Measurements from ENCODE around the gene GMPR2. TPM values are rescaled to one million over a fixed set of nuclear protein-coding genes. Genes with fewer than 3 reads are reported as not detected.
A peak's percentile ranks its signal among the peaks of the same experiment; 100 is the strongest.

Gene GMPR2
- total and polyA plus RNA-seq, 2 of the 13 experiments (the other 11 are each of a cell fraction or from before 2014, with no cell fraction given): 210 to 273 TPM

DNA sequence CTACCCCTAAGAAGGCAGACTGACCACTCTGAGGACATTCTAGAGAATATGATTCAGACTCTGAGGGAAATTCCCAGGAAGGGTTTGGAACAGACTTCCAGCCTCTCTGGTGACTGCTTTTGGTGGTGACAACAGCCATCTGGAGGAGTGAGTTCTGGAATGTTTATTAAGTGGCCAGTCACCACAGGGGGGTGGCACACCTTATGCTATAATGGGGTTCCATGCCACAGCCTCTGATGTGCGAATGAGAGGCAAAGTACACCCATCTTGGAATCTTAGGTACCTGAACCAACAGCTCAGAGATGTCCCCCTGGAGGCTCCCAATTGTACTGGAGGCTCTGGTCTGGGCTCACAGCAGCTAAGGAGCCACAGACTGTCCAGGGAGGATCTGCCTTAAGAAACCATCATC is 19.2 kb downstream of the GMPR2 start (continued):
- TF ChIP-seq, protein P1, sequence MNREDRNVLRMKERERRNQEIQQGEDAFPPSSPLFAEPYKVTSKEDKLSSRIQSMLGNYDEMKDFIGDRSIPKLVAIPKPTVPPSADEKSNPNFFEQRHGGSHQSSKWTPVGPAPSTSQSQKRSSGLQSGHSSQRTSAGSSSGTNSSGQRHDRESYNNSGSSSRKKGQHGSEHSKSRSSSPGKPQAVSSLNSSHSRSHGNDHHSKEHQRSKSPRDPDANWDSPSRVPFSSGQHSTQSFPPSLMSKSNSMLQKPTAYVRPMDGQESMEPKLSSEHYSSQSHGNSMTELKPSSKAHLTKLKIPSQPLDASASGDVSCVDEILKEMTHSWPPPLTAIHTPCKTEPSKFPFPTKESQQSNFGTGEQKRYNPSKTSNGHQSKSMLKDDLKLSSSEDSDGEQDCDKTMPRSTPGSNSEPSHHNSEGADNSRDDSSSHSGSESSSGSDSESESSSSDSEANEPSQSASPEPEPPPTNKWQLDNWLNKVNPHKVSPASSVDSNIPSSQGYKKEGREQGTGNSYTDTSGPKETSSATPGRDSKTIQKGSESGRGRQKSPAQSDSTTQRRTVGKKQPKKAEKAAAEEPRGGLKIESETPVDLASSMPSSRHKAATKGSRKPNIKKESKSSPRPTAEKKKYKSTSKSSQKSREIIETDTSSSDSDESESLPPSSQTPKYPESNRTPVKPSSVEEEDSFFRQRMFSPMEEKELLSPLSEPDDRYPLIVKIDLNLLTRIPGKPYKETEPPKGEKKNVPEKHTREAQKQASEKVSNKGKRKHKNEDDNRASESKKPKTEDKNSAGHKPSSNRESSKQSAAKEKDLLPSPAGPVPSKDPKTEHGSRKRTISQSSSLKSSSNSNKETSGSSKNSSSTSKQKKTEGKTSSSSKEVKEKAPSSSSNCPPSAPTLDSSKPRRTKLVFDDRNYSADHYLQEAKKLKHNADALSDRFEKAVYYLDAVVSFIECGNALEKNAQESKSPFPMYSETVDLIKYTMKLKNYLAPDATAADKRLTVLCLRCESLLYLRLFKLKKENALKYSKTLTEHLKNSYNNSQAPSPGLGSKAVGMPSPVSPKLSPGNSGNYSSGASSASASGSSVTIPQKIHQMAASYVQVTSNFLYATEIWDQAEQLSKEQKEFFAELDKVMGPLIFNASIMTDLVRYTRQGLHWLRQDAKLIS (CRISPR knock-in tag; IDR thresholded peaks at IDR 0.05): 0 out of 2 replicates have a peak, but pooled peaks have one; percentile 25
- TF ChIP-seq, protein P2, sequence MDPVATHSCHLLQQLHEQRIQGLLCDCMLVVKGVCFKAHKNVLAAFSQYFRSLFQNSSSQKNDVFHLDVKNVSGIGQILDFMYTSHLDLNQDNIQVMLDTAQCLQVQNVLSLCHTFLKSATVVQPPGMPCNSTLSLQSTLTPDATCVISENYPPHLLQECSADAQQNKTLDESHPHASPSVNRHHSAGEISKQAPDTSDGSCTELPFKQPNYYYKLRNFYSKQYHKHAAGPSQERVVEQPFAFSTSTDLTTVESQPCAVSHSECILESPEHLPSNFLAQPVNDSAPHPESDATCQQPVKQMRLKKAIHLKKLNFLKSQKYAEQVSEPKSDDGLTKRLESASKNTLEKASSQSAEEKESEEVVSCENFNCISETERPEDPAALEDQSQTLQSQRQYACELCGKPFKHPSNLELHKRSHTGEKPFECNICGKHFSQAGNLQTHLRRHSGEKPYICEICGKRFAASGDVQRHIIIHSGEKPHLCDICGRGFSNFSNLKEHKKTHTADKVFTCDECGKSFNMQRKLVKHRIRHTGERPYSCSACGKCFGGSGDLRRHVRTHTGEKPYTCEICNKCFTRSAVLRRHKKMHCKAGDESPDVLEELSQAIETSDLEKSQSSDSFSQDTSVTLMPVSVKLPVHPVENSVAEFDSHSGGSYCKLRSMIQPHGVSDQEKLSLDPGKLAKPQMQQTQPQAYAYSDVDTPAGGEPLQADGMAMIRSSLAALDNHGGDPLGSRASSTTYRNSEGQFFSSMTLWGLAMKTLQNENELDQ (CRISPR knock-in tag; IDR thresholded peaks at IDR 0.05; ENCODE audit: borderline replicate concordance): no peak
- TF ChIP-seq, protein P3, sequence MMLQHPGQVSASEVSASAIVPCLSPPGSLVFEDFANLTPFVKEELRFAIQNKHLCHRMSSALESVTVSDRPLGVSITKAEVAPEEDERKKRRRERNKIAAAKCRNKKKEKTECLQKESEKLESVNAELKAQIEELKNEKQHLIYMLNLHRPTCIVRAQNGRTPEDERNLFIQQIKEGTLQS (CRISPR knock-in tag; IDR thresholded peaks at IDR 0.05): no peak
- TF ChIP-seq, protein P4, sequence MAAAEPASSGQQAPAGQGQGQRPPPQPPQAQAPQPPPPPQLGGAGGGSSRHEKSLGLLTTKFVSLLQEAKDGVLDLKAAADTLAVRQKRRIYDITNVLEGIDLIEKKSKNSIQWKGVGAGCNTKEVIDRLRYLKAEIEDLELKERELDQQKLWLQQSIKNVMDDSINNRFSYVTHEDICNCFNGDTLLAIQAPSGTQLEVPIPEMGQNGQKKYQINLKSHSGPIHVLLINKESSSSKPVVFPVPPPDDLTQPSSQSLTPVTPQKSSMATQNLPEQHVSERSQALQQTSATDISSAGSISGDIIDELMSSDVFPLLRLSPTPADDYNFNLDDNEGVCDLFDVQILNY (CRISPR knock-in tag; conservative IDR thresholded peaks at IDR 0.05): 0 out of 2 replicates have a peak, but pooled peaks have one; percentile 6
- TF ChIP-seq NR3C1 (CRISPR knock-in tag; IDR thresholded peaks at IDR 0.05) (no peak), PHF21A (CRISPR knock-in tag; IDR thresholded peaks at IDR 0.05) (no peak), SMAD3 (CRISPR knock-in tag; IDR thresholded peaks at IDR 0.05) (no peak)
- TF ChIP-seq, protein P5, sequence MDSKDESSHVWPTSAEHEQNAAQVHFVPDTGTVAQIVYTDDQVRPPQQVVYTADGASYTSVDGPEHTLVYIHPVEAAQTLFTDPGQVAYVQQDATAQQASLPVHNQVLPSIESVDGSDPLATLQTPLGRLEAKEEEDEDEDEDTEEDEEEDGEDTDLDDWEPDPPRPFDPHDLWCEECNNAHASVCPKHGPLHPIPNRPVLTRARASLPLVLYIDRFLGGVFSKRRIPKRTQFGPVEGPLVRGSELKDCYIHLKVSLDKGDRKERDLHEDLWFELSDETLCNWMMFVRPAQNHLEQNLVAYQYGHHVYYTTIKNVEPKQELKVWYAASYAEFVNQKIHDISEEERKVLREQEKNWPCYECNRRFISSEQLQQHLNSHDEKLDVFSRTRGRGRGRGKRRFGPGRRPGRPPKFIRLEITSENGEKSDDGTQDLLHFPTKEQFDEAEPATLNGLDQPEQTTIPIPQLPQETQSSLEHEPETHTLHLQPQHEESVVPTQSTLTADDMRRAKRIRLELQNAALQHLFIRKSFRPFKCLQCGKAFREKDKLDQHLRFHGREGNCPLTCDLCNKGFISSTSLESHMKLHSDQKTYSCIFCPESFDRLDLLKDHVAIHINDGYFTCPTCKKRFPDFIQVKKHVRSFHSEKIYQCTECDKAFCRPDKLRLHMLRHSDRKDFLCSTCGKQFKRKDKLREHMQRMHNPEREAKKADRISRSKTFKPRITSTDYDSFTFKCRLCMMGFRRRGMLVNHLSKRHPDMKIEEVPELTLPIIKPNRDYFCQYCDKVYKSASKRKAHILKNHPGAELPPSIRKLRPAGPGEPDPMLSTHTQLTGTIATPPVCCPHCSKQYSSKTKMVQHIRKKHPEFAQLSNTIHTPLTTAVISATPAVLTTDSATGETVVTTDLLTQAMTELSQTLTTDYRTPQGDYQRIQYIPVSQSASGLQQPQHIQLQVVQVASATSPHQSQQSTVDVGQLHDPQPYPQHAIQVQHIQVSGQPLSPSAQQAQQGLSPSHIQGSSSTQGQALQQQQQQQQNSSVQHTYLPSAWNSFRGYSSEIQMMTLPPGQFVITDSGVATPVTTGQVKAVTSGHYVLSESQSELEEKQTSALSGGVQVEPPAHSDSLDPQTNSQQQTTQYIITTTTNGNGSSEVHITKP (CRISPR knock-in tag; IDR thresholded peaks at IDR 0.05; ENCODE audit: low read depth): no peak
- TF ChIP-seq, protein P6, sequence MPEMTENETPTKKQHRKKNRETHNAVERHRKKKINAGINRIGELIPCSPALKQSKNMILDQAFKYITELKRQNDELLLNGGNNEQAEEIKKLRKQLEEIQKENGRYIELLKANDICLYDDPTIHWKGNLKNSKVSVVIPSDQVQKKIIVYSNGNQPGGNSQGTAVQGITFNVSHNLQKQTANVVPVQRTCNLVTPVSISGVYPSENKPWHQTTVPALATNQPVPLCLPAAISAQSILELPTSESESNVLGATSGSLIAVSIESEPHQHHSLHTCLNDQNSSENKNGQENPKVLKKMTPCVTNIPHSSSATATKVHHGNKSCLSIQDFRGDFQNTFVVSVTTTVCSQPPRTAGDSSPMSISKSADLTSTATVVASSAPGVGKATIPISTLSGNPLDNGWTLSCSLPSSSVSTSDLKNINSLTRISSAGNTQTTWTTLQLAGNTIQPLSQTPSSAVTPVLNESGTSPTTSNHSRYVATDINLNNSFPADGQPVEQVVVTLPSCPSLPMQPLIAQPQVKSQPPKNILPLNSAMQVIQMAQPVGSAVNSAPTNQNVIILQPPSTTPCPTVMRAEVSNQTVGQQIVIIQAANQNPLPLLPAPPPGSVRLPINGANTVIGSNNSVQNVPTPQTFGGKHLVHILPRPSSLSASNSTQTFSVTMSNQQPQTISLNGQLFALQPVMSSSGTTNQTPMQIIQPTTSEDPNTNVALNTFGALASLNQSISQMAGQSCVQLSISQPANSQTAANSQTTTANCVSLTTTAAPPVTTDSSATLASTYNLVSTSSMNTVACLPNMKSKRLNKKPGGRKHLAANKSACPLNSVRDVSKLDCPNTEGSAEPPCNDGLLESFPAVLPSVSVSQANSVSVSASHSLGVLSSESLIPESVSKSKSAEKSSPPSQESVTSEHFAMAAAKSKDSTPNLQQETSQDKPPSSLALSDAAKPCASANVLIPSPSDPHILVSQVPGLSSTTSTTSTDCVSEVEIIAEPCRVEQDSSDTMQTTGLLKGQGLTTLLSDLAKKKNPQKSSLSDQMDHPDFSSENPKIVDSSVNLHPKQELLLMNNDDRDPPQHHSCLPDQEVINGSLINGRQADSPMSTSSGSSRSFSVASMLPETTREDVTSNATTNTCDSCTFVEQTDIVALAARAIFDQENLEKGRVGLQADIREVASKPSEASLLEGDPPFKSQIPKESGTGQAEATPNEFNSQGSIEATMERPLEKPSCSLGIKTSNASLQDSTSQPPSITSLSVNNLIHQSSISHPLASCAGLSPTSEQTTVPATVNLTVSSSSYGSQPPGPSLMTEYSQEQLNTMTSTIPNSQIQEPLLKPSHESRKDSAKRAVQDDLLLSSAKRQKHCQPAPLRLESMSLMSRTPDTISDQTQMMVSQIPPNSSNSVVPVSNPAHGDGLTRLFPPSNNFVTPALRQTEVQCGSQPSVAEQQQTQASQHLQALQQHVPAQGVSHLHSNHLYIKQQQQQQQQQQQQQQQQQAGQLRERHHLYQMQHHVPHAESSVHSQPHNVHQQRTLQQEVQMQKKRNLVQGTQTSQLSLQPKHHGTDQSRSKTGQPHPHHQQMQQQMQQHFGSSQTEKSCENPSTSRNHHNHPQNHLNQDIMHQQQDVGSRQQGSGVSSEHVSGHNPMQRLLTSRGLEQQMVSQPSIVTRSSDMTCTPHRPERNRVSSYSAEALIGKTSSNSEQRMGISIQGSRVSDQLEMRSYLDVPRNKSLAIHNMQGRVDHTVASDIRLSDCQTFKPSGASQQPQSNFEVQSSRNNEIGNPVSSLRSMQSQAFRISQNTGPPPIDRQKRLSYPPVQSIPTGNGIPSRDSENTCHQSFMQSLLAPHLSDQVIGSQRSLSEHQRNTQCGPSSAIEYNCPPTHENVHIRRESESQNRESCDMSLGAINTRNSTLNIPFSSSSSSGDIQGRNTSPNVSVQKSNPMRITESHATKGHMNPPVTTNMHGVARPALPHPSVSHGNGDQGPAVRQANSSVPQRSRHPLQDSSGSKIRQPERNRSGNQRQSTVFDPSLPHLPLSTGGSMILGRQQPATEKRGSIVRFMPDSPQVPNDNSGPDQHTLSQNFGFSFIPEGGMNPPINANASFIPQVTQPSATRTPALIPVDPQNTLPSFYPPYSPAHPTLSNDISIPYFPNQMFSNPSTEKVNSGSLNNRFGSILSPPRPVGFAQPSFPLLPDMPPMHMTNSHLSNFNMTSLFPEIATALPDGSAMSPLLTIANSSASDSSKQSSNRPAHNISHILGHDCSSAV (CRISPR knock-in tag; IDR thresholded peaks at IDR 0.05; ENCODE audit: borderline replicate concordance): no peak
